ENCODE measurements around the gene SGCA. TPM values are rescaled to one million over a fixed set of nuclear protein-coding genes. Genes with fewer than 3 reads are reported as not detected.

Gene SGCA
- total and polyA plus RNA-seq, 2 of the 13 experiments (the other 11 are each of a cell fraction or from before 2014, with no cell fraction given): not detected

GRCh38 chr17:50180620-50181019, 14.8 kb downstream of the SGCA start:
- BruUV-seq (replicated peaks): no TSS peak
- Histone ChIP-seq H2AFZ (ENCODE audit: low read length) (no peak overlapping the region), H3K27ac (ENCODE audit: extremely low read length, insufficient read depth, low read length) (no peak overlapping the region), H3K4me1 (ENCODE audit: insufficient read depth, low read length) (peaks cover 49% of the 10 kb centered on the region), H4K20me1 (ENCODE audit: insufficient read depth, low read length) (no peaks in the 10 kb centered on the region), H3K36me3 (replicated peaks in 1 of 2; ENCODE audit: control insufficient read depth in 1 of 2, insufficient read depth in 2 of 2, low read length in 2 of 2) (no peaks in the 10 kb centered on the region), H3K4me3 (replicated peaks in 1 of 3; ENCODE audit: insufficient read depth in 1 of 3, low read depth in 2 of 3, low read length in 3 of 3) (no peak overlapping the region), H3K9me3 (ENCODE audit: low read length) (no peaks in the 10 kb centered on the region), H3K4me2 (ENCODE audit: low read depth, low read length) (peak overlapping the region; percentile 22; the same call in 1 of the 2 replicates), H3K9ac (ENCODE audit: insufficient read depth, low read depth, low read length) (no peak overlapping the region), H3K27me3 (ENCODE audit: control insufficient read depth in 1 of 2, insufficient read depth in 2 of 2, low read length in 2 of 2) (peaks cover 3 to 27% of the 10 kb centered on the region in 2 experiments), H3K79me2 (ENCODE audit: insufficient read depth, low read length) (no peaks in the 10 kb centered on the region)
- ATAC-seq (no peak), DNase-seq (ENCODE audit: low spot score) (no peak), FAIRE-seq (no peak)
- TF ChIP-seq ZNF282 (IDR thresholded peaks at IDR 0.05; ENCODE audit: partially characterized antibody): no peak
- TF ChIP-seq ZFP36 (IDR thresholded peaks at IDR 0.05; ENCODE audit: borderline replicate concordance, low read depth, low read length, partially characterized antibody): no peak
- TF ChIP-seq, protein P1, sequence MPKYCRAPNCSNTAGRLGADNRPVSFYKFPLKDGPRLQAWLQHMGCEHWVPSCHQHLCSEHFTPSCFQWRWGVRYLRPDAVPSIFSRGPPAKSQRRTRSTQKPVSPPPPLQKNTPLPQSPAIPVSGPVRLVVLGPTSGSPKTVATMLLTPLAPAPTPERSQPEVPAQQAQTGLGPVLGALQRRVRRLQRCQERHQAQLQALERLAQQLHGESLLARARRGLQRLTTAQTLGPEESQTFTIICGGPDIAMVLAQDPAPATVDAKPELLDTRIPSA (CRISPR knock-in tag; IDR thresholded peaks at IDR 0.05; ENCODE audit: borderline replicate concordance): no peak
- TF ChIP-seq CCAR2 (optimal IDR thresholded peaks at IDR 0.05; ENCODE audit: low read depth, low read length): no peak
- TF ChIP-seq KLF16 (CRISPR knock-in tag; IDR thresholded peaks at IDR 0.05): no peak
- TF ChIP-seq ZNF772 (CRISPR knock-in tag; IDR thresholded peaks at IDR 0.05): no peak
- no peak for TF ChIP-seq BRD4 (CRISPR knock-in tag; IDR thresholded peaks at IDR 0.05)
- TF ChIP-seq ZNF724P (CRISPR knock-in tag; IDR thresholded peaks at IDR 0.05; ENCODE audit: borderline replicate concordance): no peak
- TF ChIP-seq ZKSCAN1 (IDR thresholded peaks at IDR 0.05; ENCODE audit: low read length): no peak
- no peak for TF ChIP-seq MTERF4 (CRISPR knock-in tag; IDR thresholded peaks at IDR 0.05)
- no peak for TF ChIP-seq CBX1 (IDR thresholded peaks at IDR 0.05; ENCODE audit: low read depth)
- TF ChIP-seq ZC3H13 (CRISPR knock-in tag; IDR thresholded peaks at IDR 0.05): no peak
- no peak for TF ChIP-seq ZBTB44 (CRISPR knock-in tag; IDR thresholded peaks at IDR 0.05)
- TF ChIP-seq ZFP41 (CRISPR knock-in tag; IDR thresholded peaks at IDR 0.05; ENCODE audit: borderline replicate concordance): no peak
- in situ Hi-C loops (cut with HindIII; ENCODE audit: extremely low pct_ligation_motif_present, low pct_unique_long_range_greater_than_20kb): no loop called here
- ChIA-PET CTCF (ENCODE audit: low intra/inter-chr PET ratio, low total read pairs) (no interaction called here), POLR2A (no interaction called here)
- 54% methylated on average over 12 of the region's 12 CpGs for WGBS (ENCODE audit: low lambda C conversion rate)
- intact Hi-C loops (cut with micrococcal nuclease; ENCODE audit: unreplicated experiment): no loop called here
